Measurements from ENCODE around the gene ZNF813.
"Not testable (repeated sequence)": the region's sequence is repeated elsewhere in the genome, so short reads cannot be mapped to it uniquely, and the experiment has no call there.

The ZNF813 gene

GRCh38 chr19:53475470-53475869, 7.9 kb downstream of the ZNF813 start:
- in situ Hi-C loops (cut with MboI; ENCODE audit: low sequenced_read_pairs), result not testable (repeated sequence)

DNA sequence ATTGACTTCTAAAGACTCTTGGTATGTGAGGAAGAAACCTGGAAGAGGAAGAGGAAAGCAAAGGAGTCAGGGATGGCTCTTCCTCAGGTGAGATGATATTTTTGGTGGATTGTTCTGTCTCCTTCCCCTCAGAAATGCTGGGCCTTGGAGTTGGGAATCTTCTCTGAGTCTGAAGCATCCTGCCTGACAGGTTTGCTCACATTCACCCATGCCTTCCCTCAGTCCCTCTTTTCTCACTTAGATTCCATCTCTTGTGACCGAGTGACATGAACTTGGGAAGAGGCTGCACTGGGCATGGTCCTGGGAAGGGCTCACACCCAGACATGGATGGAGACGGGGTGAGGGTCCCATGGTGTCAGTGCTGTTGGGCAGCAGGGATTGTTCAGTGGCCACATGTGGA, 16.2 kb downstream of the ZNF813 start:
- in situ Hi-C loops (cut with MboI; ENCODE audit: low sequenced_read_pairs), result not testable (repeated sequence)

DNA sequence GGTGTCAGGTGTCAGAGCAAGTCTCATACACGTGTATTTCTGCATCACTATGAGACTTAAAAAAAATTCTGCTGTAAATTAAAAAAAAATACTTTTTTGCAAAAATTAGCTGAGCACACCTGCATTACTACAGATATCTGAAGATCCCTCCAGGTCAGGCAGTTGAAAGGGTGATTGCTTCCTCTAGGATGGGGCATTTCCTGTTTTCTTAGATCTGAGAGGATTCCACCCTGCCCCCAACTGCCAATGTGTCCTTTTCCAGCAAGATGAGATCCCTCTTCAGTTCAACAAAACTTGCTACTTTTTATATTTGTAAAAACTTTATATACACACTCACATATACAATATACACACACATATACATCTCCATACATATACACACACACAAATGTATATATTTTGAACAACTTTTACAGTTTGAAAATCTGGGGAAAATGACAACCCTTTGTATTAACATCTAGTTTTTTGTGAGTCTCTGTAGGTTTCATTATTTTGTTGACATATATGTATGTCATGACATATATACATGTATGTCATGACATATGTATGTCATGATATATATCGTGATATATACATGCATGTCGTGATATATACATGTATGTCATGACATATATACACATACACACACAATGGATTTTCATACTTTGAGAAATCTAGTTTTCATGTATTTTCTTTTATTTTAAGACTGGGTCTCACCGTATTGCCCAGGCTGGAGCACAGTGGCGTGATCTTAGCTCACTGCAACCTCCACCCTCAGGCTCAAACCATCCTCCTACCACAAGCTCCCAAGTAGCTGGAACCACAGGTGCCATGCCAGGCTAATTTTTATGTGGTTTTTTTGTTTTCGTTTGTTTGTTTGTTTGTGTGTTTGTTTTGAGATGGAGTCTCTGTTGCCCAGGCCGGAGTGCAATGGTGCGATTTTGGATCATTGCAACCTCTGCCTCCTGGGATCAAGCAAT, 17.8 kb downstream of the ZNF813 start:
- in situ Hi-C loops (cut with MboI; ENCODE audit: low sequenced_read_pairs), result no loop called here

DNA sequence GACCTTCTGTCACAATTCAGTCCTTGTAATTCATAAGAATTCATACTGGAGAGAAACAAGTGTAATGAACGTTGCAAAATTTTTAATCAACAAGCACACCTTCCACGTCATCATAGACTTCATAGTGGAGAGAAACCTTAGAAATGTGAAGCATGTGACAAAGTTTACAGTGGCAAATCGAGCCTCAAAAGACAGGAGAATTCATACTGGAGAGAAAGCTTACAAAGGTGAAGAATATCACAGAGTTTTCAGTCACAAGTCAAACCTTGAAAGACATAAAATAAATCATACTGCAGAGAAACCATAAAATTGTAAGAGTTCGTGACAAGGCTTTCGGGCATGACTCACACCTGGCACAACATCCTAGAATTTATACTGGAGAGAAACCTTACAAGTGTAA, 24.6 kb downstream of the ZNF813 start:
- in situ Hi-C loops (cut with MboI; ENCODE audit: low sequenced_read_pairs), result no loop called here

DNA sequence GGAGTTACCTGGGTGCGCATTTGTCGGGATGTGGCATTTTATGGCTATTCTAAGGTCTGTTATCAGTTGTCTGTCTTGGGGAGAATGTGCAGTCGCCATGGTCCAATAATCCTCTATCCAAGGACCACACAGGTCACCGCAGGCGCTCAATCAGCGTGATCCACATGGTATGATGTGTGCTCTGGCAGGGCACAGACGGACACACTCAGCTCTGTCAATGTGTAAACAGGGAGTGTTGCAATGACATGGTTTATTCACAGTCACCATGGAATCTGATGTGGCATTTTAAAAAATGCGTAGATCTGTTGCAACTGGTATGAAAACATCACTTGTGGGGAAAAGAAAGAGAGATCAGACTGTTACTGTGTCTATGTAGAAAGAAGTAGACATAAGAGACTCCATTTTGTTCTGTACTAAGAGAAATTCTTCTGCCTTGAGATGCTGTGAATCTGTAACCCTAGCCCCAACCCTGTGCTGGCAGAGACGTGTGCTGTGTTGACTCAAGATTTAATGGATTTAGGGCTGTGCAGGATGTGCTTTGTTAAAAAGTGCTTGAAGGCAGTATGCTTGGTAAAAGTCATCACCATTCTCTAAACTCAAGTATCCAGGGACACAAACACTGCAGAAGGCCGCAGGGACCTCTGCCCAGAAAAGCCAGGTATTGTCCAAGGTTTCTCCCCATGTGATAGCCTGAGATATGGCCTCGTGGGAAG, 29.9 kb downstream of the ZNF813 start:
- in situ Hi-C loops (cut with MboI; ENCODE audit: low sequenced_read_pairs), result not testable (repeated sequence)

- in situ Hi-C loops (cut with MboI; ENCODE audit: low sequenced_read_pairs), result not testable (repeated sequence)
These were observed 30.5 kb downstream of the ZNF813 start for GRCh38 chr19:53498024-53498395.

DNA sequence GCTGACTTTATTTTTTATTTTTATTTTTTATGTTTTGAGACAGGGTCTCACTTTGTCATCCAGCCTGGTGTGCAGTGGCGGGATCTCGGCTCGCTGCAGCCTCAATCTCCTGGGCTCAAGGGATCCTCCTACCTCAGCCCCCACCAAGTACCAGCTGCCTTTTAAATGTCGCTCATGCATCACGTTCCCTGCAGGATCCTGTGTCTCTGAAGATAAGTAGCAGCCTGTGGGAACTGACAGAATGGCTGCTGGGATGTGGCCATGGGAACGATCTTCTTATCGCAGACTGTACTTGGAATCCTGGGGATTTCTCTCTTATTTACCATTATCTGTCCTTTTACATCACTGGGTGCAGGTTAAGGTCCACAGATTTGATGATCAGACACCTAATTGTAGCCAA, 35.6 kb downstream of the ZNF813 start:
- in situ Hi-C loops (cut with MboI; ENCODE audit: low sequenced_read_pairs), result not testable (repeated sequence)

DNA sequence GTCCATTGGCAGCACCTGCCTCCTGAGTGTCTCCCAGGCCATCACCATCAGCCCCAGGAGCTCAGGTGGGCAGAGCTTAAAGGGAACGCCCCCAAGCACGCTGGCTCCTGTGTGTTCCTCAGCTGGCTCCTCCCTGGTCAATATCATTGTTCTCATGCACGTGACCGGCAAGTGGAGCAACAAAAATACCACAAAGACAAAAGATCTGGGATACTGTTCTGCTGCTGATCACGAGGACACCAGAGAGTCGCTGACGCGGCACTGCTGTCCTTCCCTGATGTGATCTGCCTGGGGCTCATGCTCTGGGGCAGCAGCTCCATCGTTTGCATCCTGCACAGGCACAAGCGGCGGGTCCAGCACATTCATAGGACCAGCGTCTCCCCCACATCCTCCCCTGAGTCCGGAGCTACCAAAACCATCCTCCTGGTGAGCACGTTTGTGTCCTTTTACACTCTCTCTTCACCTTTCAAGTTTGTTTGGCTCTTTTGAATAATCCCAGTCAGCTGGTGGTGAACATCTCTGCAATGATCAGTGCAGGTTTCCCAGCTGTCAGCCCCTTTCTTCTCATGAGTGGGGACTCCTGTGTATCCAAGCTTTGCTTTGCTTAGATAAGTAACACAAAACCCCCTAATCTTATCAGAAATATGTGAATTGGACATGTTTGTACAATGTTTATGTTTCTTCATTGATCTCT, 36.3 kb downstream of the ZNF813 start:
- in situ Hi-C loops (cut with MboI; ENCODE audit: low sequenced_read_pairs), result not testable (repeated sequence)

- in situ Hi-C loops (cut with MboI; ENCODE audit: low sequenced_read_pairs), result not testable (repeated sequence)
These were observed 36.8 kb downstream of the ZNF813 start for GRCh38 chr19:53504365-53504703.

DNA sequence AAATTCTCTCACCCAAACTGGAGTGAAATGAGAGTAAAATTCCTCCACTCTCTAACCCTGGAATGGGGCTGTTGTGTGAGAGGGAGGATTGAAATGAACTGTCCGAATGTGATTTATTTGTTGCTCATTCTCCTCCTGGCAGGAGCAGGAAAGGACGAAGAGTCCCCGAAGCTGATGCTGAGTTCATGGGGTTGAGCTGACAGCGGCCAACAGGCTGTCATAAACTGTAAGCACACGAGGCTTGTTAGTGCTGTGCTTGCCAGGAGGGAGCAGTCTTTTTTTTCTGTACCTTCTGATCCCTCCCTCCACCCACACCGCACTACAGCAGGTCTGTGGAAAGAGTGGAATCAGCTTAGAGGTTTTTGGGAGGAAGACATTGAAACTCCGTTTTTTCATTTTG, 37.4 kb downstream of the ZNF813 start:
- in situ Hi-C loops (cut with MboI; ENCODE audit: low sequenced_read_pairs), result no loop called here

- in situ Hi-C loops (cut with MboI; ENCODE audit: low sequenced_read_pairs), result no loop called here
These were observed 39.2 kb downstream of the ZNF813 start for GRCh38 chr19:53506728-53507127.

- in situ Hi-C loops (cut with MboI; ENCODE audit: low sequenced_read_pairs), result no loop called here
These were observed 40.2 kb downstream of the ZNF813 start for GRCh38 chr19:53507523-53508442.

- in situ Hi-C loops (cut with MboI; ENCODE audit: low sequenced_read_pairs), result no loop called here
These were observed 41.9 kb downstream of the ZNF813 start for GRCh38 chr19:53509443-53509842.

- in situ Hi-C loops (cut with MboI; ENCODE audit: low sequenced_read_pairs), result no loop called here
These were observed 42.3 kb downstream of the ZNF813 start for GRCh38 chr19:53509845-53510244.

- in situ Hi-C loops (cut with MboI; ENCODE audit: low sequenced_read_pairs), result no loop called here
These were observed 43.8 kb downstream of the ZNF813 start for GRCh38 chr19:53511357-53511756.

DNA sequence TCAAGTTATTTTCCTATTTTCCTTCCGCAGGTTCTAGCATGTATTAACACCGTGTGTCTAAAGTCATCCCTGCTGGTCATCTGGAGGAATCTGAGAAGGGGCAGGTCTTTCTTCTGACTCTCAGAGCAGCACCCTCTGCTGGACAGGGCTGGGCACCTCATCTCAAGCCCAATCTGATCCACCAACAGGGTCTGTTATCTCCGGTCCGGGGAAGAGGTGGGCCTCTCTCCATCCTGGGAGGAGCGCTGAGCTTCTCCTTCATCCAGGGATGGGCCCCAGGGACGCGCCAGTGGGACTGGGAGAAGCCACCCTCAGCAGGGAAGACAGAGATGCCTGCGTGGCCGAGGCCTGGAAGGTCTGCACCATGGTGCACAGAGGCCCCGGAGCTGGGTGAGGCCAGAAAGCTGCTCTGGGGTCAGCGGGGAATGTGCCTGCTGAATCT, 44.4 kb downstream of the ZNF813 start:
- in situ Hi-C loops (cut with MboI; ENCODE audit: low sequenced_read_pairs), result no loop called here

DNA sequence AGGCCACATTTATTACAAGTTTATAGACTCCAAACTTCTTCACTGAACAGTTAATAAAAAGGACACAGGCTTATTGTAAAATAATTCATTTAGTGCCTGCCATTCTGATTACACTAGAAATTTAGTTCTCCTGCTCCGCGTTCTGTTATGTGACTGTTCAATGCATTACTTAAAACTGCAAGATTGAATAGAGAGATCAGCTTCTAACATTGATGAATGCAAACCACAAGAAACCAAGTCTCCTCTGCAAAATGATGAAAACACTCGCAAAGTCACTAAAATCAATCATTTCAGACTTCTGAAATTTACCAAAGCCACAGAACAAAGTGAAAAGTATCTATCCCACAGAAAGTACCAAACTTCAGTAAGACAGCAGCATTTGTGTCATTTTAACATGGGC, 47.5 kb downstream of the ZNF813 start:
- in situ Hi-C loops (cut with MboI; ENCODE audit: low sequenced_read_pairs), result not testable (repeated sequence)

GRCh38 chr19:53517114-53517741, 49.7 kb downstream of the ZNF813 start:
- in situ Hi-C loops (cut with MboI; ENCODE audit: low sequenced_read_pairs), result no loop called here

- in situ Hi-C loops (cut with MboI; ENCODE audit: low sequenced_read_pairs), result no loop called here
These were observed 50.6 kb downstream of the ZNF813 start for GRCh38 chr19:53518121-53518520.

GRCh38 chr19:53518716-53519115, 51.2 kb downstream of the ZNF813 start:
- in situ Hi-C loops (cut with MboI; ENCODE audit: low sequenced_read_pairs), result no loop called here

Measured in hTERT RPE-1 (cell line).